Duodenal mucosa (tissue), 2 donors: ENCODE measurements around the gene USP44.

Source experiments
- H3K27ac ChIP-seq: one replicate; pipeline ENCODE4 v1.7.0; 2013; ENCODE audit warnings: low read depth, low read length
- H3K27me3 ChIP-seq, 2 donors: one replicate each; pipeline ENCODE4 v1.7.0; 2013; ENCODE audit warnings: low read length in 2 of 2, control low read depth in 1 of 2; ENCODE audit not compliant: insufficient read depth in 2 of 2, control insufficient read depth in 1 of 2
- H3K36me3 ChIP-seq, 2 donors: one replicate each; pipeline ENCODE4 v1.7.0; 2013; ENCODE audit warnings: low read length in 2 of 2, control low read depth in 1 of 2; ENCODE audit not compliant: insufficient read depth in 2 of 2, control insufficient read depth in 1 of 2
- H3K4me1 ChIP-seq, 2 donors: one replicate each; pipeline ENCODE4 v1.7.0; 2013; ENCODE audit warnings: low read length in 2 of 2, control low read depth in 1 of 2; ENCODE audit not compliant: insufficient read depth in 2 of 2, control insufficient read depth in 1 of 2
- H3K4me3 ChIP-seq, 2 donors: one replicate each; pipeline ENCODE4 v1.7.0; 2013; ENCODE audit warnings: low read length in 2 of 2, low read depth in 1 of 2
- H3K9ac ChIP-seq, 2 donors: one replicate each; pipeline ENCODE4 v1.7.0; 2013; ENCODE audit warnings: low read length in 2 of 2, low read depth in 1 of 2
- H3K9me3 ChIP-seq, 2 donors: one replicate each; pipeline ENCODE4 v1.7.0; 2013; ENCODE audit warnings: low read length in 2 of 2, control low read depth in 1 of 2; ENCODE audit not compliant: control insufficient read depth in 1 of 2

The USP44 gene

DNA sequence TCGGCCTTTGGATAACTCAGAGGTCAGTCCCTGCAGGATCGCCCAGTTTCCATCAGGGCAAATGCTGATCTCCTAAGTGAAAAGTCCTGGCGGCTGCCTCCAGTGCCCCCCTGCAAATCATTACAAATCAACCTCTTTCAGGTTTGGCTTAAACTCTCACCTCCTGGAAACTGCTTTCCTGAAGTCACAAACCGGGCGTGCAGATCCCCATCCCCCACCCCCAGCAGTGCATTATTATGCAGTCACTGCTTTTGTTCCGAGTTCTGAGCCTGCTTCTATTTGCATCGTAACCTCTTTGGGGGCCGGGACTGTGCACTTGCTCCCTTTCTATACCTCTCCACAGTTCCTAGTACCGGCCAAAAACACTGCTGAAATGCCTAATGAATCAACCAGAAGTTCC lies at the start of gene USP44:
Gene USP44, minus strand, starts transcription at position 172 of the 400 bp plus-strand sequence. CDS start 17,220 bp downstream, outside the sequence.
- no peaks in the 10 kb centered on the region for H3K4me1 ChIP-seq
- H3K9me3 ChIP-seq: peaks cover 5% of the 10 kb centered on the region in 2 donors
- H3K4me3 ChIP-seq: no peak within 1 kb of the TSS
- H3K36me3 ChIP-seq: no peaks in the 10 kb centered on the region
- H3K9ac ChIP-seq: no peak within 1 kb of the TSS
- H3K27me3 ChIP-seq: peaks cover 9 to 27% of the 10 kb centered on the region in 2 donors
- no peak within 1 kb of the TSS for H3K27ac ChIP-seq

DNA sequence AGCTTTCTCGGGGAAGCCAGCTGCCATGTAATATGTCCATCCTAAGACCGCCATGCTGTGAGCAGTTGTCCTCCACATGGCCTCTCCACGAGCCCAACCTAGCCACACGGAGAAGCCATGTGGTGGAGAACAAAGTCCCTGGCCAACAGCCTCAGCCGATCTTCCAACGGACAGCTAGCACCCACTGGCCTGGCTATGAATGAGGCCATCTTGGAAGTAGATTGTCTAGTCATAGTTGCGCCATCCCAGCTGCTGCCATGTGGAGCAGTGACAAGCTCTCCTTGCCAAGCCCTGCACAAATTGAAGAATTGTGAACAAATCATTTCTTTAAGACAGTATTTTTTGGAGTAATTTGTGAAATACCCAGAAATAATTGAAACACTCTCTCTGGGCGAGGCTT lies 49.3 kb upstream of the USP44 start:
- Histone ChIP-seq H3K9me3 (no peaks in the 10 kb centered on the region), H3K27me3 (no peaks in the 10 kb centered on the region), H3K4me1 (no peaks in the 10 kb centered on the region), H3K9ac (no peak overlapping the region), H3K27ac (no peak overlapping the region), H3K4me3 (no peak overlapping the region), H3K36me3 (no peaks in the 10 kb centered on the region)

DNA sequence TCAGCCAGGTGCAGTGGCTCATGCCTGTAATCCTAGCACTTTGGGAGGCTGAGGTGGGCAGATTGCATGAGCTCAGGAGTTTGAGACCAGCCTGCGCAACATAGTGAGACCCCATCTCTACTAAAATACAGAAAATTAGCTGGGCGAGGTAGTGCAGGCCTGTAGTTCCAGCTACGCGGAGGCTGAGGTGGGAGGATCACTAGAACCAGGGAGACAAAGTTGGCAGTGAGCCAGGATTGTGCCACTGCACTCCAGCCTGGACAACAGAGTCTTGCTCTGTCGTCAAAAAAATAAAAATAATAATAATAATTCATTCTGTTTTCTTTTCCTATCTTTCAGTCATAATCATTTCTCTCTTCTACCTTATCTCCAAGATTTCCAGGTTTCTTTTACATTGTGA lies 48.6 kb upstream of the USP44 start:
- no peaks in the 10 kb centered on the region for H3K9me3 ChIP-seq
- H3K4me3 ChIP-seq: no peak overlapping the region
- H3K27me3 ChIP-seq: no peaks in the 10 kb centered on the region
- H3K9ac ChIP-seq: no peak overlapping the region
- H3K36me3 ChIP-seq: no peaks in the 10 kb centered on the region
- no peaks in the 10 kb centered on the region for H3K4me1 ChIP-seq
- no peak overlapping the region for H3K27ac ChIP-seq

DNA sequence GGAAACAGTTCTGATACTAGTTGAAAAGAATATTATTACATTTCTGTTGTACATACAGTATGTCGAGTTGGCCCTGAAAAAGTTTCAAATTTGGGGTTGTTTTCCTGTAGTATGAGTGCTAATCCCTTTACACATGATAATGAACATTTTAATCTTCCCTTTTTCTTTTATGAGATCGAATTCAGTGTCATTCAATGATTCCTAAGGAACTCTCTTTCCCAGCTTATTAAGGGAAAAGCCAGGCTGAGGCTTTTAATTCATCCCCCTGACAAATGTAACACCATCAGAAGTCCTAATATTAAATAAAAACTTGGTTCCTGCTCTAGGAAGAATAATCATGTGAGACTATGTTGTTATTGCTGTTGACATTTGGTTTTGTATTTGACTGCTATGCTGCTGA lies 42.9 kb upstream of the USP44 start:
- H3K27ac ChIP-seq: no peak overlapping the region

GRCh38 chr12:95593266-95593871 lies 42.1 kb upstream of the USP44 start:
- Histone ChIP-seq H3K9me3 (no peaks in the 10 kb centered on the region), H3K36me3 (no peaks in the 10 kb centered on the region), H3K4me1 (no peaks in the 10 kb centered on the region), H3K4me3 (no peak overlapping the region), H3K27me3 (peaks cover 0 to 2% of the 10 kb centered on the region in 2 donors), H3K27ac (no peak overlapping the region), H3K9ac (no peak overlapping the region)

More for the DNA sequence above, 42.9 kb upstream of the USP44 start:
- no peak overlapping the region for H3K4me3 ChIP-seq
- no peaks in the 10 kb centered on the region for H3K9me3 ChIP-seq
- H3K4me1 ChIP-seq: no peaks in the 10 kb centered on the region
- H3K36me3 ChIP-seq: no peaks in the 10 kb centered on the region
- H3K27me3 ChIP-seq: no peaks in the 10 kb centered on the region
- no peak overlapping the region for H3K9ac ChIP-seq

DNA sequence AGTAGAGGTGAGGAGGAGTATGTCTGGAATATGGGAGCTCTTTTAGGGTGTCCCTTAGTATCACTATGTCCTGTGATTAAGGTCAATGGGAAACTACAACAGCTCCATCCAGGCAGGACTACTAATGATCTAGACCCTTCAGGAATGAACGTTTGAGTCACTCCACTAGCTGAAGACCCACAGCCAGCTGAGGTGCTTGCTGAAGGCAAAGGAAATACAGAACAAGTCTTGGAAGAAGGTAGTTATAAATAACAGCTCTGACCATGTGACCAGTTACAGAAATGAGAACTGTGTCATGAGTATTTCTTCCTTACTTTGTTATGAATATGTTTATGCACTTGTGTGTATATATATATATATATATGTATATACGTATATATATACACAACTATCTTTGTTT lies 40.5 kb upstream of the USP44 start:
- no peaks in the 10 kb centered on the region for H3K9me3 ChIP-seq

DNA sequence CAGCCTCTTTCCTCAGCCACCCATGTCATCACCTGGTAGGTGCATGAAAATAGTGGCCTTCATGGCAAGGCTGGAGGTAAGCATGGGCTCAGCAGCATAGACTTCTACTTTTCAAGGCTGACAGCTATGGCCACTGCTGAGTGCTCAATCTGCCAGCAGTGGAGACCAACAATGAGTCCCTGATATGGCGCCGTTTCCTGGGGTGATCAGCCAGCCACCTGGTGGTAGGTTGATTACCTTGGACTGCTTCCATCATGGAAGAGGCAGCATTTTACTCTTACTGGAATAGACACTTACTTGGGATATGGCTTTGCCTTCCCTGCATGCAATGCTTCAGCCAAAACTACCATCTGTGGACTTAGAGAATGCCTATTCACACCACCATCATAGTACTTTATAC lies 39.5 kb upstream of the USP44 start:
- Histone ChIP-seq H3K36me3 (no peaks in the 10 kb centered on the region), H3K27me3 (peaks cover 0 to 3% of the 10 kb centered on the region in 2 donors), H3K9ac (no peak overlapping the region), H3K9me3 (no peaks in the 10 kb centered on the region), H3K4me3 (no peak overlapping the region), H3K27ac (no peak overlapping the region), H3K4me1 (no peaks in the 10 kb centered on the region)

More for the DNA sequence above, 40.5 kb upstream of the USP44 start:
- Histone ChIP-seq H3K36me3 (no peaks in the 10 kb centered on the region), H3K4me1 (no peaks in the 10 kb centered on the region), H3K27me3 (peaks cover 0 to 3% of the 10 kb centered on the region in 2 donors), H3K9ac (no peak overlapping the region), H3K27ac (no peak overlapping the region), H3K4me3 (no peak overlapping the region)

DNA sequence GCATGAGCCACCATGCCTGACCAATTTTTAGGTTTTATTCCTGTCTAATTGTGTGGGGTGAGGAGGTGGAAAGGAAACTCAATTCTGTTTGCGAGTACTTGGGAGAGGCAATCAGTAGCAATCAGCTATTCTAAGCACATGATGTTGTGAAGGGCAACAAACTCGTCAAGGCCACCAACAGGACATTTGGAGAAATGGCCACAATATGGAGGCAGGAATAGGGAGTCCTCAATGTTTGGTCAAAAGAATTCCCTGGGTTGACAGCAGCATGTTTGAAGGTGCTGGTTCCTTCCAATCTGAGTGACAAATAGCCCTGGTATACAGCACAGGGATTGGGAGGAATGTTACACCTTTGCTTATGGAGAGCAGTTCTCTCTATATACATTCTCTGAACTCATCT lies 32.7 kb upstream of the USP44 start:
- Histone ChIP-seq H3K27me3 (peaks cover 0 to 3% of the 10 kb centered on the region in 2 donors), H3K4me3 (no peak overlapping the region), H3K9me3 (no peaks in the 10 kb centered on the region), H3K36me3 (no peaks in the 10 kb centered on the region), H3K9ac (no peak overlapping the region), H3K27ac (no peak overlapping the region), H3K4me1 (no peaks in the 10 kb centered on the region)

- Histone ChIP-seq H3K27ac (no peak overlapping the region), H3K4me3 (no peak overlapping the region), H3K36me3 (no peaks in the 10 kb centered on the region), H3K9ac (no peak overlapping the region), H3K9me3 (no peaks in the 10 kb centered on the region), H3K4me1 (no peaks in the 10 kb centered on the region), H3K27me3 (no peaks in the 10 kb centered on the region)
Observed at GRCh38 chr12:95582230-95583058, 31.2 kb upstream of the USP44 start.

GRCh38 chr12:95577820-95578219 lies 26.5 kb upstream of the USP44 start:
- H3K9ac ChIP-seq: no peak overlapping the region
- H3K27ac ChIP-seq: no peak overlapping the region
- H3K36me3 ChIP-seq: no peaks in the 10 kb centered on the region
- H3K4me3 ChIP-seq: no peak overlapping the region
- no peaks in the 10 kb centered on the region for H3K27me3 ChIP-seq
- no peaks in the 10 kb centered on the region for H3K4me1 ChIP-seq
- no peaks in the 10 kb centered on the region for H3K9me3 ChIP-seq
